Measurements from ENCODE around the gene KNSTRN.

Gene KNSTRN

DNA sequence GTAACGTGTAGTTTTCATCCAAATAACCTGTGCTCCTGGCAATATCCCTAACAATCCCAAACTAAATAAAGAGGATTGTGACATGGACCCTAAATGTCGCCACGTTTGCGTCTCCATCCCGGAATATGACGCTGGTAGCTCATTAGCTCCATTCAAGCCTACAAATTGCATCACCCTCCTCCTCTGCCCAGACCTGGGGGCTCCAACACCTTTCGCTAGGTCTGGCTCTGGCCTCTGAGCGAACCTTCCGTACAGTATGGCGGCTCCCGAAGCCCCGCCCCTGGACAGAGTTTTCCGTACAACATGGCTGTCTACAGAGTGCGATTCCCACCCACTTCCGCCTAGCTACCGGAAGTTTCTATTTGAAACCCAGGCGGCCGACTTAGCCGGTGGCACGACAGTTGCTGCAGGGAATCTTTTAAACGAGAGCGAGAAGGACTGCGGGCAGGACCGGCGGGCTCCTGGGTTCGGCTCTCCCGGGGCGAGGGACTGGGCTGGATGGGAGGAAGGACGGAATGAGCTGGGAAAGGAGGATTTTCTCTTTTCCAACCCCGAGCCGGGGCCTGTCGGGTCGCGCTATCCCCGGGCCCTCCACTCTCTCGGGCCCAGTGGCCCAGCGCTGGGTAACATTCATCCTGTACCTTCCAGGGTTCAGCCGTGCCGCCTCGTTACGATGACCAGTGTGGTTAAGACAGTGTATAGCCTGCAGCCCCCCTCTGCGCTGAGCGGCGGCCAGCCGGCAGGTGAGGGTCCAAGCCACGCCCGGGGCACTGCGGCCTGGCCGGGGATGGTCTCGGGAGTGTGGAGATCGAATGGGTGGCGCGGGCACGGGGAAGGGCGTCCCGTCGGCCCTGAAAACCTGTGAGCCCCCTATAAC is at the start of gene KNSTRN:
TSS of gene KNSTRN (plus strand) at position 142 of the 877 bp plus-strand sequence. CDS start at position 257, 115 bp downstream.
- in situ Hi-C loops (cut with MboI; ENCODE audit: low pct_unique_long_range_greater_than_20kb, low sequenced_read_pairs, unreplicated experiment), result no loop called here
- TF ChIP-seq, protein P1, sequence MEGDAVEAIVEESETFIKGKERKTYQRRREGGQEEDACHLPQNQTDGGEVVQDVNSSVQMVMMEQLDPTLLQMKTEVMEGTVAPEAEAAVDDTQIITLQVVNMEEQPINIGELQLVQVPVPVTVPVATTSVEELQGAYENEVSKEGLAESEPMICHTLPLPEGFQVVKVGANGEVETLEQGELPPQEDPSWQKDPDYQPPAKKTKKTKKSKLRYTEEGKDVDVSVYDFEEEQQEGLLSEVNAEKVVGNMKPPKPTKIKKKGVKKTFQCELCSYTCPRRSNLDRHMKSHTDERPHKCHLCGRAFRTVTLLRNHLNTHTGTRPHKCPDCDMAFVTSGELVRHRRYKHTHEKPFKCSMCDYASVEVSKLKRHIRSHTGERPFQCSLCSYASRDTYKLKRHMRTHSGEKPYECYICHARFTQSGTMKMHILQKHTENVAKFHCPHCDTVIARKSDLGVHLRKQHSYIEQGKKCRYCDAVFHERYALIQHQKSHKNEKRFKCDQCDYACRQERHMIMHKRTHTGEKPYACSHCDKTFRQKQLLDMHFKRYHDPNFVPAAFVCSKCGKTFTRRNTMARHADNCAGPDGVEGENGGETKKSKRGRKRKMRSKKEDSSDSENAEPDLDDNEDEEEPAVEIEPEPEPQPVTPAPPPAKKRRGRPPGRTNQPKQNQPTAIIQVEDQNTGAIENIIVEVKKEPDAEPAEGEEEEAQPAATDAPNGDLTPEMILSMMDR (IDR thresholded peaks at IDR 0.05; ENCODE audit: extremely low read depth, insufficient read depth, missing control alignments), result no peak

DNA sequence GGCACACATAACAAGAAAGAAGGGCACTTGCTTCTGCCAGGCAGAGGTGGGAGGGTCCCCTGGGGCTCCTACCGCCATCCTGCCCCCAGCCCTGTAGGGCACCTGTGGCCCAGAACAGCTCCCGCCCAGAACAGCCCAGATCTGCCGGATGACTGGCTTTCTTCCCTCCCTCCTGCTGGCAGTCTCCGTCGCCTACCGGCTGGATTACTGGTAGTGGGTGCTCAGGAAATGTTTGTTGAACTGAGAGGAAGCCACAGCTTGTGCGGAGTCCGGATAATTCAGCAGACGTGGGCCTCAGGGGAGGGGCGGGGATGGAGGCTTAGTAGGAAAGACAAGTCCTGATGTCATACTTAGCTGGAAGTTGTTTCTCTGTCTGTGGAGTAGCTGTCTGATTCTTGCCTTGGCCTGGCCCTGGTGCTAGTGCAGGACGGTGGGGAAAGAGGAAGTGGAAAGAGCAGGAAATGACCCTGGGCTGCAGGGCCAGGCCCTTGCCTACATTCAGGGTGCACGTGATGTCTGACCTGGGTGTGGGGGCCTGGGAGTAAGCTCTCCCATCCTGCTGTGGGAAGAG is 48.5 kb upstream of the KNSTRN start:
- in situ Hi-C loops (cut with MboI; ENCODE audit: low pct_unique_long_range_greater_than_20kb, low sequenced_read_pairs, unreplicated experiment), result no loop called here
- DNase-seq (ENCODE audit: low spot score), result peak; percentile 49
- TF ChIP-seq, protein P1 (IDR thresholded peaks at IDR 0.05; ENCODE audit: extremely low read depth, insufficient read depth, missing control alignments), result no peak

More for the DNA sequence above, at the start of gene KNSTRN:
- DNase-seq (ENCODE audit: low spot score), result peak; percentile 97

DNA sequence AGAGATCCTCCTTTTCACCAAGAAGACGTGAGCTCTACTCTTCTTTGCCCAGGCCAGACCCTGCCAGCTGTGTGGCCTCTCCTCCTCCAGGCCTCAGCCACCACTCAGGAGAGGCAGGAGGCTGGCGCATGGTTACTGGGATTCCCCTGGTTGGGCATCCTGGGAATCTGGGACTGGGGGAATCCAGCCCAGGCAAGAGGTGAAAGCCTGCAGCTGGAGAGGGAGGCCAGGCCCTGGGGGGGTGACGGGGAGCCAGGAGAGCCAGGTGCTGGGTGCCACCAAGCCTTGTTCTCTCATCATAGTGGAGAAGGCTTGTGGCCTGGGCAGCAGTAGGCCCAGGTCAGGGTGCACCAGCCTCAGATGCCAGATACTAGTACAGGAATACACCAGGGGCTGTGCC is 48.0 kb upstream of the KNSTRN start:
- in situ Hi-C loops (cut with MboI; ENCODE audit: low pct_unique_long_range_greater_than_20kb, low sequenced_read_pairs, unreplicated experiment), result no loop called here
- TF ChIP-seq, protein P1 (IDR thresholded peaks at IDR 0.05; ENCODE audit: extremely low read depth, insufficient read depth, missing control alignments), result no peak
- DNase-seq (ENCODE audit: low spot score), result no peak

DNA sequence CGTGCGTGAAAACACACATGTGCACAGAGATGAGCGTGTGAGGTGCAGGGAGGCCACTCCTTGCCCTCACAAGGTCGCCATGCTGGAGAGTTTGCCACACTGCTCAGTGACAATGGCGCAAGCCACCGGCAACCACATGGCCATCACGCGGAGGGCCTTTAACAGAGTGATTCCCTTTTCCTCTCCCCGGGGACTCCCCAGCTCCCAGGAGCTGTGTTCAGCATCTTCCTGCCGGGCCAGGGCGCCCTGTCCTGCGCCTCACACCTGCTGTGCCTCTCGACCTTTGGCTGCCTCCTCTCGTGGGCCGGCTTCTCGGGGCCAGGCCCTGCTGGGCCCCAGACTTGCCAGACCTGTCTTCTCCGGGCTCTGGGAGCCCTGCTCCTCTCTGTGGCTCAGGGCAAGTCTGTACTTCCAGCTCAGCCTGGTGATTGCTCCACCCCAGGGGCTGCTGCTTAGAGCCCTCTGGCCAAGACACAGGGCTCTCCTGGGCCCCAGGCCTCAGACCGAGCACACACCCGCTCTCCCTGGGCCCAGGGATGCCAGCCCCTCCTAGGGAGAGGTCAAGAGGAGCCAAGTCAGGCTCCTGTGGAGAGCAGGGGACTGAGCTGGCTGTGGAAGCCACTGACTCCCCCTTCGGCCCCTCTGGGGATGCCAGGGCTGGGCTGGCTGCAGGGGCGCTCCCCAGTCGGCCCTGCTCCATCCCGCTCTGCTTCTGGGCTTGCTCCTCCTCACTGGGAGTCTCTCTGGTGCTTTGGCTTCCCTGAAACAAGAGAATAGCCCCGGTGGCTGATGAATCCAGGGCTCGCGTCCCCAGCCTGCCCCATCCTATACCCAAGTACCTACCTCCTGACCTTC is 47.4 kb upstream of the KNSTRN start:
- in situ Hi-C loops (cut with MboI; ENCODE audit: low pct_unique_long_range_greater_than_20kb, low sequenced_read_pairs, unreplicated experiment), result loop anchor here (5.0 kb wide), 1 partner anchor 87 kb away; no protein-coding TSS in a partner anchor

GRCh38 chr15:40335938-40336743 is 46.4 kb upstream of the KNSTRN start:
- TF ChIP-seq, protein P1 (IDR thresholded peaks at IDR 0.05; ENCODE audit: extremely low read depth, insufficient read depth, missing control alignments), result no peak
- no peak for DNase-seq (ENCODE audit: low spot score)
- in situ Hi-C loops (cut with MboI; ENCODE audit: low pct_unique_long_range_greater_than_20kb, low sequenced_read_pairs, unreplicated experiment), result loop anchor here (5.0 kb wide), 1 partner anchor 86 kb away; no protein-coding TSS in a partner anchor

More for the DNA sequence above, 47.4 kb upstream of the KNSTRN start:
- TF ChIP-seq, protein P1 (IDR thresholded peaks at IDR 0.05; ENCODE audit: extremely low read depth, insufficient read depth, missing control alignments), result no peak
- no peak for DNase-seq (ENCODE audit: low spot score)
